ENCODE data around the gene MYL10. TPM values are rescaled to one million over a fixed set of nuclear protein-coding genes. Genes with fewer than 3 reads are reported as not detected.

The MYL10 gene
- total RNA-seq, 1 donor from 2014 or later: not detected

DNA sequence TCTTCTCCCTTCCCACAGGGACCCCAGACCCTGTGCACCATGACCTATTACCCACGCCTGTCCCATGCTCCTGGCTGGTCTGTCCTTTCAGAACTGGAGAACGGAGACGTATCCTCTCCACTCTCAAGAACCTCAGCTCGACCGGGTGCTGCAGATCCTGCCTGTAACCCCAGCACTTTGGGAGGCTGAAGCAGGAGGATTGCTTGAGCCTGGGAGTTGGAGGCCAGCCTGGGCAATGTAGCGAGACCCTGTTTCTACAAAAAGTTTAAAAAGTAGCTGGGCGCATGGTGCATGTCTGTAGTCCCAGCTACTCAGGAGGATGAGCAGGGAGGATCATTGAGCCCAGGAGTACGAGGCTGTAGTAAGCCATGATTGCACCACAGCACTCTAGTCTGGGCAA, 37.2 kb upstream of the MYL10 start:
- Mint-ChIP-seq H3K27ac (no peak overlapping the region), H3K9me3 (ENCODE audit: low read depth) (peaks cover 4% of the 10 kb centered on the region)
- TF ChIP-seq CTCF (IDR thresholded peaks at IDR 0.05; ENCODE audit: unreplicated experiment): no peak

DNA sequence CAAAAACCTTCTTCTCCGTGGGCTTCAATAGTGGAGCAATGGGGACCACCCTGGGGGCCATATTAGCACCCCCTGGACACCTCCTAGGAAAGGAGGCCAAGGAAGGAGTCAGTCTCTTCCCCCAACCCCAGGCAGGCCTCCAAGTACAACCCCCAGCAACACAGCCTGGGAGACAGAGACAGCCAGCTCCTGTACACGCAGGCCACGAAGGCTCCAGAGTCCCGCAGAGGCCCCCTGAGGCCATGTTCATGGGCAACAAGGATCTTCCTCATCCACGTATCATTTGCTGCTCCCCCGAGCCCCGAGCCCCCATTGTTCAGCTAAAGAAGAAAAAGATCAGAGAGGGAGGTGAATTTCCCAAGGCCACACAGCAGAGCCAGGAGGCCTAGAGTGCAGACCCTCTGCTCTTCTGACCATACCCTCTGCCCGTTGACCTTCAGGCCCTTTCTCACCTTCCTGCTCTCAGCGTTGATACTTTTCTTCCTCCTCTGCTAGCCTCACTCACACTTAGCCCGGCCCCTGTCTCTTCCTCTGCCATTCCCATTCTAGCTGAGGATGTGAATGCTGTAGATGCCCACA, 35.9 kb upstream of the MYL10 start:
- no peak overlapping the region for H3K27ac Mint-ChIP-seq
- no peak for DNase-seq (ENCODE audit: low spot score, unreplicated experiment)
- no peak for TF ChIP-seq CTCF (IDR thresholded peaks at IDR 0.05; ENCODE audit: unreplicated experiment)
- H3K4me3 Mint-ChIP-seq (ENCODE audit: low read depth): no peak overlapping the region
- no peaks in the 10 kb centered on the region for H3K4me1 Mint-ChIP-seq (ENCODE audit: low read depth)
- H3K27me3 Mint-ChIP-seq: peaks cover 16% of the 10 kb centered on the region
- H3K36me3 Mint-ChIP-seq (ENCODE audit: insufficient read depth): no peaks in the 10 kb centered on the region
- peaks cover 4% of the 10 kb centered on the region for H3K9me3 Mint-ChIP-seq (ENCODE audit: low read depth)

More for the DNA sequence above, 37.2 kb upstream of the MYL10 start:
- Mint-ChIP-seq H3K36me3 (ENCODE audit: insufficient read depth) (no peaks in the 10 kb centered on the region), H3K27me3 (peaks cover 9% of the 10 kb centered on the region), H3K4me1 (ENCODE audit: low read depth) (no peaks in the 10 kb centered on the region), H3K4me3 (ENCODE audit: low read depth) (no peak overlapping the region)
- no peak for DNase-seq (ENCODE audit: low spot score, unreplicated experiment)

GRCh38 chr7:101664436-101664835, 35.3 kb upstream of the MYL10 start:
- Mint-ChIP-seq H3K27ac (no peak overlapping the region), H3K9me3 (ENCODE audit: low read depth) (peaks cover 4% of the 10 kb centered on the region), H3K4me3 (ENCODE audit: low read depth) (no peak overlapping the region), H3K4me1 (ENCODE audit: low read depth) (no peaks in the 10 kb centered on the region), H3K36me3 (ENCODE audit: insufficient read depth) (no peaks in the 10 kb centered on the region), H3K27me3 (peaks cover 16% of the 10 kb centered on the region)
- DNase-seq (ENCODE audit: low spot score, unreplicated experiment): no peak
- TF ChIP-seq CTCF (IDR thresholded peaks at IDR 0.05; ENCODE audit: unreplicated experiment): no peak

DNA sequence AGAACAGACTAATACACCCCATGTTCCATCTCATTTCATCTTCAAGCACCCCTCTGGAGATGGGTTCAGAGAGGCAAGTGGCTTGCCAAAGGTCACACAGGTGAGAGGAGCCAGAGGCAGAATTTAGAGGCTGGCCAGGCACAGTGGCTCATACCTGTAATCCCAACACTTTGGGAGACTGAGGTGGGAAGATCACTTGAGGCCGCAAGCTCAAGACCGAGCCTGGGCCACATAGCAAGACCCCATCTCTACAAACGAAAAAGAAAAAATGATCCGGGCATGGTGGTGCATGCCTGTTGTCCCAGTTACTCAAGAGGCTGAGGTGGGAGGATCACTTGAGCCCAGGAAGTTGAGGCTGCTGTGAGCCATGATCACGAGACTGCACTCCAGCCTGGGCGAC, 34.7 kb upstream of the MYL10 start:
- Mint-ChIP-seq H3K27me3 (peaks cover 16% of the 10 kb centered on the region), H3K4me1 (ENCODE audit: low read depth) (no peaks in the 10 kb centered on the region), H3K4me3 (ENCODE audit: low read depth) (no peak overlapping the region), H3K27ac (no peak overlapping the region), H3K9me3 (ENCODE audit: low read depth) (peaks cover 4% of the 10 kb centered on the region), H3K36me3 (ENCODE audit: insufficient read depth) (no peaks in the 10 kb centered on the region)
- TF ChIP-seq CTCF (IDR thresholded peaks at IDR 0.05; ENCODE audit: unreplicated experiment): no peak
- no peak for DNase-seq (ENCODE audit: low spot score, unreplicated experiment)

GRCh38 chr7:101662447-101662998, 33.4 kb upstream of the MYL10 start:
- Mint-ChIP-seq H3K4me1 (ENCODE audit: low read depth) (no peaks in the 10 kb centered on the region), H3K27me3 (peaks cover 12% of the 10 kb centered on the region), H3K27ac (no peak overlapping the region), H3K36me3 (ENCODE audit: insufficient read depth) (no peaks in the 10 kb centered on the region), H3K4me3 (ENCODE audit: low read depth) (no peak overlapping the region), H3K9me3 (ENCODE audit: low read depth) (no peaks in the 10 kb centered on the region)
- TF ChIP-seq CTCF (IDR thresholded peaks at IDR 0.05; ENCODE audit: unreplicated experiment): no peak
- DNase-seq (ENCODE audit: low spot score, unreplicated experiment): no peak

All from progenitor cell of endocrine pancreas (in vitro differentiated cells).